Measurements from ENCODE around the gene ZNF736.
"Not testable (repeated sequence)": the region's sequence is repeated elsewhere in the genome, so short reads cannot be mapped to it uniquely, and the experiment has no call there.

ZNF736 gene

DNA sequence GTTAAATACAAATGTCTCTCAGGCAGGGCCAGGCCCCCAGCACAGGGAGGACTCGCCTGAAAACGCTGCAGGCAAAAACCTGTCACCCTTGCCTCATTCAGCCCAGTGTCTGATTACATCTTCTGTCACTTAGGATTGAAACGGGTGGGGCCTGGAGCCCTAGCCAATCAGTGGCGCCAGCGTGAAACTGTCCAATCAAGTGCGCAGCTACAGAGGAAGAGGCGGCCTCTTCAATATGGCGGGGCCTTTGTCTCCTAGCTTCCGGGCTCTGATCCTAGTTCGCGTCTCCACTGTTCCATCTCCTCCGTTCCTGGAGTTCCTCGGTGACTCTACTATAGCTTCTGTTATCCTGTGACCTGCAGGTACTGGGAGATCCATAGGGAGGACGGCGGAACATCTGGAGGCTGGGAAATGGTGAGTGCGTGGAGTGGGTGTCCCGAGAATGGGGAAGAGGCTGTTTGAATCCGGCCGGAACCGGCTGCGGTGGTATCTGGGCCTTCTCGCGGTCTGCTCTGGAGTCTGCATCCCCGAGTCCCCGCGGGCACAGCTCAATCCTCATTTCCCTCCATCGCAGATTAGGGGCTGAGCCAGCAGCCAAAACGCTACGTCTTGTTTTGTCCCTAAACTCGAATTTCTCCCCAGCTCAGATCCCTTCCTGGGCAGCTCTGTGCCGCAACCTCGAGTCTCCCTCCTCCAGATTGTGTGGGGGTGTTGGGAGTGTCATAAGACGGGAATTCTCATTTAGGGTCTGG lies at the start of gene ZNF736:
TSS of gene ZNF736 (plus strand) at position 222 of the 752 bp plus-strand sequence. CDS start at position 412, 190 bp downstream.
- peak; percentile 82 for DNase-seq

DNA sequence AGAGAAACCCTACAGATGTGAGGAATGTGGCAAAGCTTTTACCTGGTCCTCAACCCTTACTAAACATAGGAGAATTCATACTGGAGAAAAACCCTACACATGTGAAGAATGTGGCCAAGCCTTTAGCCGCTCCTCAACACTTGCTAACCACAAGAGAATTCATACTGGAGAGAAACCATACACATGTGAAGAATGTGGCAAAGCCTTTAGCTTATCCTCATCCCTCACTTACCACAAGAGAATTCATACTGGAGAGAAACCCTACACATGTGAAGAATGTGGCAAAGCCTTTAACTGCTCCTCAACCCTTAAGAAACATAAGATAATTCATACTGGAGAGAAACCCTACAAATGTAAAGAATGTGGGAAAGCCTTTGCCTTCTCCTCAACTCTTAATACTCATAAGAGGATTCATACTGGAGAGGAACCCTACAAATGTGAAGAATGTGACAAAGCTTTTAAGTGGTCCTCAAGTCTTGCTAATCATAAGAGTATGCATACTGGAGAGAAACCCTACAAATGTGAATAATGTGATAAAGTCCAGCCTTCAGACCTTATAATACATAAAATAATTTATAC lies 47.3 kb upstream of the ZNF736 start:
- DNase-seq, result no peak

DNA sequence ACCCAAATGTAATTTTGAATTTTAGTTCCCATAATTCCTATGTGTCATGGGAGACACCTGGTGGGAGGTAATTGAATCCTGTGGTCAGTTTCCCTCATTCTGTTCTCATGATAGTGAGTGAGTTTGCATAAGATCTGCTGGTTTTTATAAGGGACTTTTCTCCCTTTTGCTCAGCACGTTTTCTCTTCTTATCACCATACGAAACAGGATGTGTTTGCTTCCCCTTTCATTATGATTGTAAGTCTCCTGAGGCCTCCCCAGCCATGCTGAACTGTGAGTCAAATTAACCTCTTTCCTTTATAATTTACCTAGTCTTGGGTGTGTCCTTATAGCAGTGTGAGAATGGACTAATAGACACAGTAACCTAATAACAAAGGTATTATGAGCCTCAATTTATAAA lies 36.1 kb upstream of the ZNF736 start:
- no peak for DNase-seq

DNA sequence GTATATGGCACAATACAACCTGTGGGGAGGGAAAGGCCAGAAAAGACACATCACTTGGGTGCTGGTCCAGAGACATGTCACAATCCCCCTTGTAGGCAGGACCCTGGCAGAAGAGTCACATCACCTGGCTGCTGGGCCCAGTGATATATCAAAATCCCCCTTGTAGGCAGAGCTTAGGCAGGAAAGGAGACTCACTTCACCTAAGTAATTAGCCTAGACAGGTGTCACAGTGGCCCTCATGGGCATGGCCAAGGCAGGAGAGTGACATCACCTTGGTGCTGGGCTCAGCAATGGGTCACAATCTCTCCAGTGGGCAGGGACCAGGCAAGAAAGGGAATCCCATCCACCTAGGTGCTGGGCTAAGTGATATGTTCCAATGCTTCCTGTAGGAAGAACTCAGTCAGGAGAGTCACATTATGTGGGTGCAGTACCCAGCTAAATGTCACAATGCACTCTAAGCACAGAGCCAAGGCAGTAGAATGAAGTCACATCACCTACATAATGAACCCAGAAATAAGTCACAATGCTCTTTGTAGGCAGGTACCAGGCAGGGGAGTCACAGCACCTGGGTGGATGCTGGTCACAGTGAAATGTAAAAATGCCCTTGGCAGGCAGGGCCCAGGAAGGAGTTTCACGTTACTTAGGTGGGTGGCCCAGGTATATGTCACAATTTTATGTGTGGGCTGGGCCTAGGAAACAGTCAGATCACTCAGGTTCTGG lies 18.9 kb upstream of the ZNF736 start:
- DNase-seq, result no peak

DNA sequence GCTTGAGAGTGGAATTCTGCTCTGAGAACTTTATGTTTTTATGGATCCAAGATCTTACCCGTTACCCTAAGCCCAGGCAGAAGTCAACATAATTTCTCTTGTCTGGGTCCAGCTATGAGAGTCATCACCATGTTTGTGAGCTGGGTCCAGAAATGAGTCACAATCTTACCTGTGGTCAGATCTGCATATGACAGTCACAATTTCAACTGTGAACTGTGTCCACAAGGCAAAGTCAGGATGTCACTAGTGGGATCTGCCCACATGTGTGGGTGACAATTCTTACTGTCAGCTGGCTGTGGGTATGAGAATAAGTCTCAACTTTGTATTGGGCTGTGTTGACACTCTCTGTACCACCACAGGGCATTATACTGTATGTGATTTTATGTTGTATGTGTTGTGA lies 16.3 kb upstream of the ZNF736 start:
- DNase-seq, result not testable (repeated sequence)

DNA sequence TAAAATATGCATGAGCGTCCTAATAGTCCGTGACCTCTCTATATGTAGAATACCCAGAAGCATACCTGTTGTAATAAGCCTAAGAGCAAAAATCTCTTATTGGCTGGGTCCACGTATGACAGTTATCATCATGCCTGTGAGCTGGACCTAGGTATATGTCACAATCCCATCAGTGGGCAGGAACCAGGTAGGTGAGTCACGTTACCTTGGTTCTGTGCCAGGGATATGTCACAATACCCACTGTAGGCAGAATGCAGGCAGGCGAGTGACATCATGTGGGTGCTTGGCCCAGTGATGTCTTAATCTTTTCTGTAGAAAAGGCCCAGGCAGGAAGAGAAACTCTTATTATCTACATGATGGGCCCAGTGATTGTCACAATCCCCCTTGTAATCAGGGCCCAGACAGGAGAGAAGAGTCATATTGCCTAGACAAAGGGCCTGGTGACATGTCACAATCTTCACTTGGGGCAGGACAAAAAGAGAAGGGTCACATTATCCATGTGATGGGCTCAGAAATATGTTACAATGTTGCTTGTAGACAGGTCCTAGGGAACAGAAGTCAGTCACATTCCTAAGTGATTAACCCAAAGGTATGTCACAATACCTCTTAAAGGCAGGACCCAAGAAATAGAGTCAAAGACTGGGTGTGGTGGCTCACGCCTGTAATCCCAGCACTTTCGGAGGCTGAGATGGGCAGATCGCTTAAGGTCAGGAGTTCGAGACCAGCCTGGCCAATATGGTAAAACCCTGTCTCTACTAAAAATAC lies 12.9 kb upstream of the ZNF736 start:
- DNase-seq, result no peak

DNA sequence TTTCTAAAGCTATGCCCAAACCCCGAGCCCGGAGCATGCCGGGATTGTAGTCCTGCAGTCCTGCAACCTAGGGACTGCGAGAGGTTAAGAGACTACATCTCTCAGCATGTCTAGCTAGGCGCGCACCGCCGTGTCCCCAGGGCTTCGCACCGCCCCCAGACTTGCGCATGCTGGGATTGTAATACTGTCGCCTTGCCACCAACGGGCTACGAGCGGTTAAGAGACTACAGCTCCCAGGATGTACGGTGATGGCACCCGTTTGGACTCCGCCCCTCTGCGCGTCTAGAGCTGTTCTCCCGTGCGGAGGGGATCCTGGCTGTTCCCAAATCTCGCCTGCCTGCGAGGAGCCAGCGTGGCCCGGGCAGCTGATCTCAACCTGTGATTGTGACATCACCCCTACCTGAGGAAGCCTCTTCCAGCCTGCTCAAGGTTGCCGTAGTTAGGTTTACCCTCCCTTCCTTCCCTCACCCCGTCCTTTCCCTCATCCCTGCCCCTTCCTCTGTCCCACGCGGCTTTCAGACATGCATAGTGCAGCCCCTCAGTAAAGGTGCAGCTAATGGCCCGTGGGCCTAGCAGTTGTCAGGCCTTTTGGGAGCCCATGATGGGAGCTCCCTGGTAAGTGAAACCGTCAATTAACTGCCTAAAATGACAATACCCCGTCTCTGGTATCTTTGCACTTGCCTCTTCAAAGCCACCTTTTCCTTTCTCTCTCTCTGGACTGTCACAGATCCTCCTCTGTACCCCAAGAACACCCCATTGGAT lies 6.3 kb upstream of the ZNF736 start:
- peak; percentile 93 for DNase-seq

DNA sequence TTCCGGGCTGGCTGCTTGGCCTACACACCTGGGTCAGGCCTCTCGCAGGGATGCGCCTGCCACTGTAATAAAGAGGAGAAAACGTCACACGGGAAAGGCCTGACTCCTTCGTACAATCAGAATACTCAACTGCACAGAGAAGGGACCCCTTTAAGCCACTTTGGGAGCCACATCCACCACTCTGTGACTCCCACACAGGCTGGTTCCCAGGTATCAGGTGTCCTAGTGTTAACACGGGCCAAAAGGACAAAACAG lies 5.8 kb upstream of the ZNF736 start:
- no peak for DNase-seq

DNA sequence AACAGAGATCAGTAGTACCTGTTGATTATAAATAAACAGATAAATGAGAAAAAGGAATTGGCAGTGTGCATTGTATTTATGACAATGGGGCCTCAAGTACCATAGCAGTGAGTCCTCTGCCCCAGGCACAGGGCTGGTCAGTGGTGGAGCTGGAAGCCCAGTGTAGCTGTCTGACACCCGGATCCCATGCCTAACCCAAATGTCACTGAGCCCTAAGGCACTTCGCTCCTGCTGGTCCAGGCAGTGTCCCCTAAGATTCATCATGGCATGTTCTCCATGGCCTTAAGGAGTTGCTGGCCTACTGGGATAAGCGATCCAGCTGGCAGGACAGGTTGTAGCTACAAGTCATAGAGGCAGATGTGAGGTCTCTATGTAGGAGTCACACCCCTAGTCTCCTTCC lies 3.3 kb upstream of the ZNF736 start:
- DNase-seq, result no peak

DNA sequence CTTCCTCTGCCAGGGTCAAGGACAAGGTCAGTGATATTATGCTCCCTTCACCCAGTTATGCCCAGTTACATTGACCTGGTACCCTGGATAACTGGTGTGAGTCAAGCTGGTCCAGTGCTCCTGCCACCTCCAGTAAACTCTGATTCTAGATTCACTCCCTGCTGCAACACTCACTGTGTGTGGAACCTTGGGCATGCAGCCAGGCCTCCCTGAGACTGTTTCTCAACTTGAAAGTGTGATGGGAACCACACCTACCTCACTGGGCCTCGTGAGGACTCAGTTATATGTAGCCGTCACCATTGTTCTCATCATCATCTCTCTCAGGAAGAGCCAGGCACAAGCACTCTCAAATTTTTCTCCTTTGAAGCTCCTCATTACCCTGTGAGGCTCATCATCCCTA lies 935 bp upstream of the ZNF736 start:
- DNase-seq, result no peak

DNA sequence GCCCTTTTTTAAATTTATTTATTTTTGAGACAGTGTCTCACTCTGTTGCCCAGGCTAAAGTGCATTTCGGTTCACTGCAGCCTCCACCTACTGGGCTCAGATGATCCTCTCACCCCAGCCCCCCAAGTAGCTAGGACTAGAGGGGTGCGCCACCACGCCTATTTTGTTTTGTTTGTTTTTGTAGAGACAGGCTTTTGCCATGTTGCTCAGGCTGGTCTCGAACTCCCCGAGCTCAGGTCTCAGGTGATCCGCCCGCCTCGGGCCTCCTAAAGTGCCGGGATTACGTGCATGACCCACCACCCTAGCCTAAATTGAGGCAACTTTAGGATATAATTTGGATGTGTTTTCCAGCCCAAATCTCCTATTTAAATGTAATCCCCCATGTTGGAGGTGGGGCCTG lies 805 bp downstream of the ZNF736 start:
- DNase-seq, result no peak

DNA sequence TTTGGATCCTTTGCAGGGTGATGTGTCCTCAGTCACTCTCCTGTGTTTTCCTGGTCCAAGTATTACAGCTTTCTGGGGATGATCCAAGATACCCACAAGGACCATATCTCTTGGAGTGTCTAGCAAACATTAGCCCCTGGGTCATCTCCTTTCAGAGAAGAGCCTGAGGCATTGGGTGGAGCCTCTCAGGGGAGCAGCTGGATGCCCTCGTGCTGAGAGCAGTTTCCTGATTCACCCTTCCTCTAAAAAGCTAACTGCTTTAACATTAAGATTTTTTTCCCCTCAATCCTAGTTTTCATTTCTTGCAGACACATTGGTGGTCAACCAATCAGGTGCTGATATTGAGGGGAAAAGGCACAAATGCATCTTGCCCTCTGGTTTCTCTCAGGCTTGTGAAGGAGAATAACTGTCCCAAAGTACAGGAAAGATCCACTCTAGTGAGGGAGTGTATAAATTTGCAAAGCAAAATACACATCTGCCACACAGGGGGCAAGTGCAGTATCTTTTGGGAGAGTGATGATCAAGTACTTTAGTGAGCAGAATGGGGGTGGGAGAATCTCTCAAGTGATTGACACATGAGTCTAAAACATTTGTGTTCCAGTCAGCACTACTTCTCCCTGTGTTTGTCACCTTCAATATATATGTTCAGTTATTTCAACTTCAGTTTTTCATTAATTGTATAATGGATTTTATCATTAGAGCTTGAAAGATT lies 2.4 kb downstream of the ZNF736 start:
- DNase-seq, result not testable (repeated sequence)

DNA sequence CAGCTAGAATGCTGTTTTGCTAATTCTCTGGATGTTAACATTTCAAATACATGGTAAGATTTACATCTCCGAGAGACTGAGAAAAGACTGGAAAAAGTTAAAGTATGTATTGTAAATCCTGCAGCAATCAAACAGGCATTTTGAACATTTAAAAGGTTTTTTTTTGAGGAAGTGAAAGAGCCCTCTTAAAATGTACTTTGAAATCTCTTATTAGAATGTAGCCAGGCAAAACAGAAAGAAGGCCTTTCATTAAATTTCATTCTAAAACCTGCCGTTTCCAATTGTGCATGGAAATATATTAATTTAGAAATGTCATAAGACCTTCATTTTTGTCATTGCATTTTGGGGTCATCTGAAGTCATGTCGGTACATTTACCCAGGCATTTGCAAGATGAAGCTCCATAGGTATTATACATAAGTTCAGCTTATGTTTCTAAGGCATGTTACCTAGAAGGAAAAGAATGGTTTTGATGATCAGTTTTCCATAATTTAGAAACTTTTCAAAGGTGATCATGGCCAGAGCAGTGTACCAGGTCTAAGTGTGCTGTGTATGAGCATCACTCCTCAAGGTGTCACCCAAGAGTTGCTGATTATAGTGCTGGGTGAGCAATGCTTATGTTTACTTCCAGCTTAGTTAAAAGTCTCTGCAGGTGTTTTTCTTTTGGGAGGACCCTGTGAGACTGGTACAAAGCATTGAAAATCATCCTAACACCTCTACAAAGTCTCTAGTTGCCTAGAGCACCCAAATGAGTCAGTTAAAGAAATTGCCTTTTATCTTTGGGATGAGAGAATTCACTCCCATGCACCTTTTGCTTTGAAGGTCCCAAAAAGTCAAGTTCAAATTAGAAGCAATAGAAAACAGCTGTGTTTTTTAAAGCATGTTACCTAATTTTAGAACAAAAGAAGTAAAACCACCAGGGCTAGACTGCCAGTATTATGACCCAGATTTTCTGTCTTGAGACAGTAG lies 7.1 kb downstream of the ZNF736 start:
- no peak for DNase-seq

DNA sequence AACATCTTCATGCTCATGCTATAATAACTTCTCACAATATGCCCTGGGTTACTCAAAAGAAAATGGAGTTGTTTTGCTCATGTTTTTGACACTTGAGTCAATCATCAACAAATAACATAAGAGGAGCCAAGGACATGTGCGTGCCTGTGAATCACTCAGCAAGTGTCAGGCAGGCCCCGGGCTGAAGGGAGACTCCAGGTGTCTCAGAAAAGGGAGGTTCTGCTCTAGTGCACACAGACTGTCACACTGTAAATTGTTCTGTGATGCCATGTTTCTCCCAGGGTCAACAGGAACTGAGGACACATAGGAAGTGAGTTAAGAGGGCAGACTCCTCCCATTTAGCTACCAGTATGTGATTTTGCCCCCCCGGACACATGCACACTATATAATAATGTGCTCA lies 10.4 kb downstream of the ZNF736 start:
- not testable (repeated sequence) for DNase-seq

DNA sequence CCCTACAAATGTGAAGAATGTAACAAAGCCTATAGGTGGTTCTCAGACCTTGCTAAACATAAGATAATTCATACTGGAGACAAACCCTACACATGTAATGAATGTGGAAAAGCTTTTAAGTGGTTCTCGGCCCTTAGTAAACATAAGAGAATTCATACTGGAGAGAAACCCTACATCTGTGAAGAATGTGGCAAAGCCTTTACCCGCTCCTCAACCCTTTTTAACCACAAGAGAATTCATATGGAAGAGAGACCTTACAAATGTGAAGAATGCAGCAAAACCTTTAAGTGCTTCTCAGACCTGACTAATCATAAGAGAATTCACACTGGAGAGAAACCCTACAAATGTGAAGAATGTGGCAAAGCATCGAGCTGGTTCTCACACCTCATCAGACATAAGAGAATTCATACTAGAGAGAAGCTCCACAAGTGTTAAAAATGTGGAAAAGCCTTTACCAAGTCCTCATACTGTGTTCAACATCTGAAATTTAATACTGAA lies 35.0 kb downstream of the ZNF736 start:
- not testable (repeated sequence) for DNase-seq

DNA sequence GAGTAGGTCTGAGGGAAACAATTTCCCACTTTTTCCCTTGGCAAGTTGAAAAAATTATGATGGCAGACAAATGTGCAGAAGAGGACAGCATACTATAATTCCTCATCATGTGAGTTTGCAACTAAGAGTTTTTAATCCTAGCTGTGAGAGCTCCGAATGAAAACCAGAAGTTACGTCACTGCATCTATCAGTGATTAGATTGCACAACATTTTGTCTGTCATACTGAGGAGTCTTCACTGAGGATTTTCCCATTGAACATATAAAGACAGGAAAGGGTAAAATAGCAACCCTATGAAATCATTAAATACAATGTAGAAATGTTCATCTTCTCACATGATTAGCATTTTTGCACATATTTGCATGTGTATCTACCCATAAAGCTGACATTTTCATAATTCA lies 45.8 kb downstream of the ZNF736 start:
- no peak for DNase-seq

DNA sequence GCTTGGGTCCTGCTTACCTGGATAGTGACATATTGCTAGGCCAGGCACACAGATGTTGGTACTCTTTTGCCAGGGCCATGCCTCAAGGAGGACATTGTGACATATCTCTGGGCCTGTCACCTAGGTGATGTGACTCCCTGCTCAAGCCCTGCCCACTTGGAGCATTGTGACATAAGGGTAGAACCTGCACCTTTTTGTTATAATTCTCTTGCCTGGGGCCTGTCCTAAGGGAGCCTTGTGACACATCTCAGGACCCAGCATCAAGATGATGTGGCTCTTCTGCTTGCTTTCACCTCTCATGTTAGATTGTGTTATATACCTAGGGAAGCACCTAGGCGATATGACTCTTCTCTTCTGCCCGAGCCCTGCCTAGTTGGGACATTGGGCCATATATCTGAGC lies 57.4 kb downstream of the ZNF736 start:
- DNase-seq, result no peak

DNA sequence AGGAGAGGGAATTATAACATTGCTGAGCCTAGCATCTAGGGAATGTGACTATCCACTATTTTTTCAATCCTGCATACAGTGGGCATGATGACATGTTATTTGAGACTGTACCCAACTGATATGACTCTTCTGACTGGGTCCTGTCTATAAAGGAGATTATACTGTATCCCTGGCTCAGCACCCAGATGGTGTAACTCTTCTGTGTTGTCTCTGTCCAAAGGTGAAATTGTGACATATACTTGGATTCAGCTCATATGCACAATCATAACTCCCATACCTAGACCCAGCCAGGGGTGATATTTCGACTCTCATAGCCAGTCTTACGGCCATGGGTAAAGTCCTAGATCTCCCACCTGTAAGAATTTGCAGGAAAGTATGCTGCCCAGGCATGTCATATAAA lies 59.3 kb downstream of the ZNF736 start:
- no peak for DNase-seq

DNA sequence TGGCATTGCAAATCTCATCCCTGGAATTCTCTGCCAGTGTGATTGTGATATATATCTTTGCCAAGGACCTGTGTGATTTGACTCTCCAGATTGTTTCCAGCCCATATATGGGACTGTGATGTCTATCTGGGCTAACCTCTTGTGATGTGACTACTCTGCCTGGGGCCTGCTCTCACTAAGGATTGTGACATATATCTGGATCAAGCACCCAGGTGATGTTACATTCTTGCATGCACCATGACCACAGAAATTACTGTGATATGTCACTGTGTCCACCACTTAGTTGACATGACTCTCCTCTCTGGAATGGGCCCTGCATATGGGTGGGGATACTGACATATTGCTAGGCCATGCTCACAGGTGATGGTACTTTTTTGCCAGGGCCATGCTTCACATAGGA lies 86.6 kb downstream of the ZNF736 start:
- no peak for DNase-seq
